Activated naive CD4-positive, alpha-beta T cell treated with anti-CD3 and anti-CD28 coated beads, Interleukin-2, amount 50 U/mL, for 72 hours (primary cell): ENCODE results near the gene HYAL3. TPM values are rescaled to one million over a fixed set of nuclear protein-coding genes. Genes with fewer than 3 reads are reported as not detected.

Experiments
- ATAC-seq, 2 donors: fragments of 150-1000 bp; cut with Tn5 transposase; 2 replicates each; pipeline ENCODE4 v1.10.0; 2021; ENCODE audit warnings: mild to moderate bottlenecking in 2 of 2, moderate library complexity in 2 of 2
- DNase-seq, 2 donors: peaks; one replicate each; pipeline ENCODE4 v3.0.0; 2021 to 2022; ENCODE audit warnings: low spot score in 2 of 2
- H3K27ac Mint-ChIP-seq, 2 donors: one replicate each; pipeline ENCODE4 v1.8.0; 2022; ENCODE audit warnings: mild to moderate bottlenecking in 2 of 2, mixed read lengths in 2 of 2
- H3K36me3 Mint-ChIP-seq, 2 donors: one replicate each; pipeline ENCODE4 v1.8.0; 2022; ENCODE audit warnings: mixed read lengths in 2 of 2
- H3K9me3 Mint-ChIP-seq, 2 donors: one replicate each; pipeline ENCODE4 v1.8.0; 2022; ENCODE audit warnings: mixed read lengths in 2 of 2
- total RNA-seq, 2 donors: library from RNA; stranded (reverse); gene quantifications; one replicate each; pipeline ENCODE4 v1.2.3, GENCODE V29; 2022

Gene HYAL3
- total RNA-seq, 2 donors from 2014 or later: 4.3 to 6.6 TPM

DNA sequence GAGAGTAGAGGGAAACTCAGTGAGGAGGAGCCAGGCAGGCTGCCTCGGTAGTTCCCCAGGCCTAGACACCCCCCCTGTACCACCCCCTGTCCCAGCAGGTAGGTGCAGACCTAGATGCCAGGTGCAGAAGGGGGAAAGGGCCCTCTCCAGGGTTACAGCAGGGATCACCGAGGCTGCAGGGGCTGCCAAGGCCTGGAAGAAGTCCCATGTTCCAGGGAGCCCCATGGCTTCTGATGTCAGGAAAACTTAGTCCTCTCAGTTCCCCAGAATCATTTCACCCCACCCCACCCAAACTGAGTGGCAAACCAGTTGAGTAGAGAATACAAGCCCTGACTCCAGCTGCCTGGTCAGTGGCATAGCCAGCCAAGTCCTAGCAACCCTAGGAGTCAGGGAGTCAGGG lies 37.7 kb downstream of the HYAL3 start:
- Mint-ChIP-seq H3K36me3 (peaks cover 4 to 11% of the 10 kb centered on the region in 2 donors), H3K27ac (peak overlapping the region in 1 of 2 donors; percentile 70), H3K9me3 (no peaks in the 10 kb centered on the region)
- no peak for ATAC-seq
- no peak for DNase-seq

DNA sequence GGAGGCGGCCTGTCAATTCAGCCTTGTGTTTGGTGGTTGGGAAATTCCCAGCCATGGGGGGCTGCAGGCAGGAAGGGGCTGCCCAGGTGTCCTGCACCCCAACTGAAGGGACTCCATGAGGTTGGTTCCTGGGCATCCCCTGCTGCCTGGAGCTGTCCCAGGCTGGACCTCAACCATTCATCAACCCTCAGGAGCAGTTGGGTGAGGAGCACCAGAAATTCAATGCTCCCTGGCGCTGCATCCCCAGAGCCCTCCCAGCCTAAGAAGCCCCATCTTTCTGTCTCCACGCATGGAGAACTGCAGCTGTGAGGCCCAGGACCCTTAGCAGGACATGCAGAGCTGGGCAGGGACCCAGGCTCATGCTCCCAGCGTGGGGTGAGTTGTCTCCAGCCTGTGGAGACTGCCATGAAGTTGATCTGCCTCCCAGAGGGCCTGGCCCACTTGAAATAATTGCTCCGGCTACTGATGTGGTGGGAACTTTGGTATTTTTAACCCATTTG lies 38.2 kb downstream of the HYAL3 start:
- Mint-ChIP-seq H3K36me3 (peaks cover 4 to 13% of the 10 kb centered on the region in 2 donors), H3K27ac (peak overlapping the region in 1 of 2 donors; percentile 70), H3K9me3 (no peaks in the 10 kb centered on the region)
- DNase-seq: no peak
- no peak for ATAC-seq

DNA sequence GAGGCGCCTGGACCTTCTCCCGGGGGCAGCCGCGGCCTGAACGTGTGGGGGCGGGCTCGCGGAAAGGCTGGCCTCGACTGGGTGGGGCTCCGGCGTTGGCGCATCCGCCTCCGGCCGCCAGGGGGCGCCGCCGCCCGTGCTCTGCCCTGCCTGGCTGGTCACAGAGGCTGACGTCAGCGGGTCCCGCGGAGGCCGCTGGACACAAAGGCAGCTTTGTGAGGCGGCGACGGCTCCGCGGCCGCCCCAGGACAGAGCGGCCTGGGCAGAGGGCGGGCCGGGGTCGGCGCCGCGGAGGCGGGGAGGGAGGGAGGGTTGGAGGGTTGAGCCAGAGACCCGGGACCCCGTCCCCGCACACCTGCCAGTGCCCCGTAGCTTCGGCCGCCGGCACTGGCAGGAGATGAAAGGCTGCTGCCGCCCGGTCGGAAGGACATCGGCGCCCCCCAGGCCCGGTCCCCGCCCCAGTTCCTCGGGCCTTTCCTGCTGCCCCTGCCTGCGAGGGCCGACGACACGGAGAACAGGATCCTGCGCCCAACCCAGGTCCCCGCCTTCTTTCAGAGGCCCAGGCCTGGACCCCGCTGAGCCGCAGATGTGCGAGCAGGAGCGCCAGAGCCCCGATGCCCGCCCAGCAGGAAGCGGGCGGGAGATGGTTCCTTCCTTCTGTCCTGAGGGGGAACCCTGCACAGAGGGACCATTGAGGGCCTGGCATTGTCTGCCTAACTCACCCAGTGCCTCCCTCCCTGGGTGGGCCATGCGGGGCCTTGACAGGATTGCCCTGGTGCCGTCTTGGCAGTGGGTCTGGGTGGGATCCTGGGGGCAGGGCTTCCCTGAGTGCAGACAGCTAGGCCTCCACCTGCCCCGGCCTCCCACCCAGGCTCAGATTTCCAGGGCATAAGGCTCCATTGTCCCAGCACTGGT lies 38.9 kb downstream of the HYAL3 start:
- Mint-ChIP-seq H3K27ac (peak overlapping the region; percentile 36 to 88), H3K36me3 (peaks cover 4 to 13% of the 10 kb centered on the region in 2 donors), H3K9me3 (no peaks in the 10 kb centered on the region)
- peak; percentile 92 to 93 for ATAC-seq
- peak; percentile 92 to 96 for DNase-seq

DNA sequence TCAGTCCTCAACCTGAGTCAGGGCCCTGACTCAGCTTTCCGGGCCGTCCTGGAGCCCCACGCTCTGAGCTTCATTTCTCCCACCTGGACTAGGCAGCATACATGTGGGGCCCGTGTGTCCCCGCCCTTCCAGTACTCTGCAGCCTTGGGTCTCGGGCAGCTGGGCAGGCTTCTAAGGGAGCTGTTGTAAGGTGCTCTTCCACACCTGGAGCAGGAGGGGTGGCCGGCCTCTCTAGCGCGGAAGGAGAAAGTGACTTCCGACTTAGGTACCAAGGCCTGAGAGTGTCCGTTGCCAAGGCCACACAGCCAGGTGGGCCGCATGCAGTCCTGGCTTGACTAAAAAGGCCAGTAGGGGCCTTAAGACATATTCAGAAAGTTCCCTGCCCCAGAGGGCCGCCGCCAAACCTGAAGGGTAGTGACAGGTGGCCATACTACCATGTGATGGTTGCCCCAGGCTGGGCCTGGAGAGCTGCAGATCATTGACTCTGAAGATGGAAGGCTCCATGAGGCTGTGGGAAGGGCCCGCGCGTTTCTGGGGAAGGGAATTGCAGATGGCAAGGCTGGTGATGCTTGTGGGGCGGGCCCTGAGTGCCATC lies 39.7 kb downstream of the HYAL3 start:
- H3K27ac Mint-ChIP-seq: peak overlapping the region; percentile 36 to 88
- no peaks in the 10 kb centered on the region for H3K9me3 Mint-ChIP-seq
- DNase-seq (no peak), ATAC-seq (peak in 1 of 2 donors; percentile 1)
- peaks cover 4 to 13% of the 10 kb centered on the region in 2 donors for H3K36me3 Mint-ChIP-seq

DNA sequence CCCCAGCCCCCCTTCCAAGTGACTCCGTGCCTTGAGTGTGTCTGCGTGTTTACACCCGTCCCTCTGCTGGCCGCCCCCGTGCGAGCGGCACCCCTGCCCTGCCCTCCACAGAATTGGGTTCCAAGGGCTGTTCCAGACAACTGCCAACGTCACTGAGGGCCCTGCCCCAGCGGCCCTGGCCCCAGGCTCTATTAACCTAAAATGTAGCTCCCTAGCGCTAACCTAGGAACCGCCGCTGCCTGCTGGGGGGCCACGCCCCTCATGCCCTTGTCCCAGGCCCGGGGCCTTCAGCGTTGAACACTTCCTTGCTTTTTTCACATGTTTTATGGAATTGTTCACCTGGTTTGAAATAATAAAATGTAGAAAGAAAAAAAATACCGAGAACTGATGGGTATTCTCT lies 40.2 kb downstream of the HYAL3 start:
- Mint-ChIP-seq H3K36me3 (peaks cover 4 to 13% of the 10 kb centered on the region in 2 donors), H3K27ac (no peak overlapping the region), H3K9me3 (no peaks in the 10 kb centered on the region)
- DNase-seq (no peak), ATAC-seq (no peak)

DNA sequence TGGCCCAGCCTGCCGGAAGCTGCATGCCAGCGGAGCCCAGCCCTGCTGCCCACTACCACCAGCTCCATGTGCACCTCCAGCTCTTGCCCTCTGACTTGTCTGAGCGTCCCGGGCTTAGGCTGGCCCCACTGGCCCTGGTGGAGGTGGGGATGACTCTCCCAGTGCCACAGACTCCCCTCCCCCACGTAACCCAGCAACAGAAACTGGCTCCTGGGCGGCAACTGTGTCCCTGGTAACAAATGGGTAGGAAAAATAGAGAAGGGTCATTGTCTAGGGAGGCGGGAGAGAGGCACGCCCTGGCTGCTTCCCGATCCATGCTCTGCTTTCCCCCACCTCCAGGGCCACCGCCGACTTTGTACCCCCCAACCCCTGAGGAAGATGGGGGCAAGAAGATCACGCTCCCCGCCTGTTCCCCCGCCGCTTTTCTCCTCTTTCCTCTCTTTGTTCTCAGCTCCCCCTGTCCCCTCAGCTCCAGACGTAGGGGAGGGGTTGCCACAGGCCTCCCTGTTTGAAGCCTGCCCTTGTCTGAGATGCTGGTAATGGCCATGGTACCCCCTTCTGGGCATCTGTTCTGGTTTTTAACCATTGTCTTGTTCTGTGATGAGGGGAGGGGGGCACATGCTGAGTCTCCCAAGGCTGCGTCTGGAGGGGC lies 41.0 kb downstream of the HYAL3 start:
- H3K9me3 Mint-ChIP-seq: no peaks in the 10 kb centered on the region
- DNase-seq: no peak
- peaks cover 4 to 13% of the 10 kb centered on the region in 2 donors for H3K36me3 Mint-ChIP-seq
- peak overlapping the region in 1 of 2 donors; percentile 84 for H3K27ac Mint-ChIP-seq
- ATAC-seq: no peak

DNA sequence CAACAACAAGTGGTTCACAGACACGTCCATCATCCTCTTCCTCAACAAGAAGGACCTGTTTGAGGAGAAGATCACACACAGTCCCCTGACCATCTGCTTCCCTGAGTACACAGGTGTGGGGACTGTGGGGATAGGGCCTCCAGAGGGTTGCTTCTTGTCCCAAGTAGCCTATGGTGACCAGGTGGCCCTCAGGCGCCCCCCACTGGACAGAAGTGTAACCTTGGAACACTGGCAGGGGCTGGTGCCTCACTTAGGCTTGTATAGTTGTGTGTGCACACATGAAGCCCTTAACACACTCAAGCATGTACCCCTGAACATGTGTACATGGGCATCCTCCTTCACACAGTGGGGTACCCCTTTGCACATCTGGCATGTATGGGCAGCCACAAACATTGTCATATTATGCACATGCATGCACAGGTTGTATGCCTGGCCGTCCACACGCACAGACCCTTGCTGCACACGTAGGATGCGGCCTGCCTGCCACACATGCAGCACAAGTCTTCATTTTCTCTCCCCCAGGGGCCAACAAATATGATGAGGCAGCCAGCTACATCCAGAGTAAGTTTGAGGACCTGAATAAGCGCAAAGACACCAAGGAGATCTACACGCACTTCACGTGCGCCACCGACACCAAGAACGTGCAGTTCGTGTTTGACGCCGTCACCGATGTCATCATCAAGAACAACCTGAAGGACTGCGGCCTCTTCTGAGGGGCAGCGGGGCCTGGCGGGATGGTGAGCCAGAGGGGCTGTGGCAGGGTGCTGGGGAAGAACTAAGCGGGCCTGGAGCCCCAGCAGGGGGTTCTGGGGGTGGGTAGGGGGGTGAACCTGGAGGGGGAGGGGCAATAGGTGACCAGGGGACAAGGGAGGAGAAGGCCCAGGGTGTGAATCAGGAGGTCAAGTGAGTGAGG lies 42.0 kb downstream of the HYAL3 start:
- Mint-ChIP-seq H3K9me3 (no peaks in the 10 kb centered on the region), H3K27ac (peak overlapping the region in 1 of 2 donors; percentile 24), H3K36me3 (peaks cover 4 to 13% of the 10 kb centered on the region in 2 donors)
- ATAC-seq: no peak
- no peak for DNase-seq

DNA sequence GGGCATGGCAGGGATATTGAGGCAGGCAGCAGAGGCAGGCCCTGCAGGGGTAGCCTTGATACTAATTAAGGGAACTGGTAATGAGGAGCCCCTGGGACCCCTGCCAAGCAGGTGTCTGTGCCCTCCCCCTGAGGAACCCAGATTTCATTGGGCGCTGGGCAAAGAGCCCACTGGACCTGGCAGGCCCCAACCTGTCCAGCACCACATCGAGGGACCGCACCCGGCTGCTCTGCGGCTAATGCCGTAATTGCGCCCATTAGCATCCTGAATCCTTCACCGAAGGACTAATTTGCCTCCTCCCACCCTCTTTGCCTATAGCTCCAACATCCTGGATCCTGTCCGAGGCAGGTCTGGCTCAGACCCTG lies 44.0 kb downstream of the HYAL3 start:
- peaks cover 4 to 15% of the 10 kb centered on the region in 2 donors for H3K36me3 Mint-ChIP-seq
- H3K9me3 Mint-ChIP-seq: no peaks in the 10 kb centered on the region
- DNase-seq: no peak
- ATAC-seq: no peak
- no peak overlapping the region for H3K27ac Mint-ChIP-seq

DNA sequence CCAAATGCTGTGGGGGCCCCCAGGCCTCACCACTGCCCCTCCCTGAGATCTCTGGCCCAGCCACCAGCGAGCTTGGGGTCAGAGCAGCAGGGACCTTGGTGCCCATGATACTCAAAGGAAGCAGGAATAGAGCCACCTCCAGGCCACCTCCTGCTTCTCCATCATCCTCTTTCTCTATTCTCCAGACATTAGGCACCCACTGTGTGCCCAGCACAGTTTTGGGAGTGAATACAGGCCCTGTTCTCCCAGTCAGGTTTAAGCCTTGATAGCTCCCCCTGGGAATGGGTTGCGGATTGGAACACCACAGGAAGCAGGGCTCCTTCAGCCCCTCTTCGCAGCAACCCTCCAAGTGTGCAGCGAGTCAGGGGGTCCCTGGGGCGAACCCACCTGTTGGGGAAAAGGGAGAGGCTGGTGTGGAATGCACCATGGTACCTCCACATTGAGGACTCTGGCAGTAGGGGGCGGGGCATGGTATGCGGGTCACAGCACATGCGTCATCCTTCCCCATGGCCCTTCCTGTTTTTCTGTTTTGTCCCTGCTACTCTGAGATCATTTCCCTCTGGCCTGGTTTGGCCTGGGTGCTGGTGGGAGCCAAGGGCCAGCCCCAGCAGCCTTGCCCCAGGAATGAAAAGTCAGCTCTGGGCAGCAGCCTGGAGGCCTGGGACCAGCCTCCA lies 44.5 kb downstream of the HYAL3 start:
- DNase-seq (no peak), ATAC-seq (no peak)
- H3K27ac Mint-ChIP-seq: peak overlapping the region; percentile 58 to 68
- no peaks in the 10 kb centered on the region for H3K9me3 Mint-ChIP-seq
- H3K36me3 Mint-ChIP-seq: peaks cover 4 to 18% of the 10 kb centered on the region in 2 donors

DNA sequence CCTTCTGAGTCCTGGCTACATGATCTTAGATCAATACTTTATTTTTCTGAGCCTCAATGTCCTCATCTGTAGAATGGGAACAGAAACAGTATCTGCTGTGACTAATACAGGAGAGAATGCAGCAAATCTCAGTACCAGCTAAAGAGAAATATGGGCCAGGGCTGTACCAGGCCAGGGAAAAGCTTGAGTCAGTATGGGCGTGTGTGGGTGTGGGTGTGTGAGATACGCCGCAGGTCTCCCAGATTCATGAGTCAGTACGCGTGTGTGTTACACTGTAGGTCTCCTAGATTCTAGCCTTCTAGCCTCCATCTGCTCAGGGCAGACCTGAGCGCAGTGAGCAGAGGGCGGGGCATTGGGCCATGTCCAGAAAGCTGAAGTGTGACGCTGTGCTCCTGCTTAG lies 48.0 kb downstream of the HYAL3 start:
- H3K9me3 Mint-ChIP-seq: no peaks in the 10 kb centered on the region
- no peak for DNase-seq
- peaks cover 0 to 10% of the 10 kb centered on the region in 2 donors for H3K36me3 Mint-ChIP-seq
- ATAC-seq: peak; percentile 29 to 51
- peak overlapping the region; percentile 41 to 52 for H3K27ac Mint-ChIP-seq

DNA sequence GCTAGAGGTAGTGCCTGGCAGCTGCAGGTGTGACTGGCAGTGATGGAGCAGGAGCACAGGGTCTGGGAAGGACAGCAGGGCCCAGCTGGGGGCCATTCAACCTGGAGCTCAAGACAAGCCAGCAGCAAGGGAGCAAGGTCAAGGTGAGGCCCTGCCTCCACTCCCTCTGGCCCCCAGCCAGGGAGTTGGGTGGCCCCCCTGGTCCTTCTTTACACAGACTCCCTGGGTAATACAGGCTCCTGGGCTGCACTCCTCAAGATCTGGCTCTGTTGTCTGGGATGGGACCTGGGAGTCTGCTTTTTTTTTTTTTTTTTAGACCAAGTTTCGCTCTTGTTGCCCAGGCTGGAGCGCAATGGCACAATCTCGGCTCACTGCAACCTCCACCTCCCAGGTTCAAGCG lies 48.7 kb downstream of the HYAL3 start:
- H3K27ac Mint-ChIP-seq: peak overlapping the region; percentile 52 to 57
- no peak for DNase-seq
- H3K36me3 Mint-ChIP-seq: peaks cover 0 to 10% of the 10 kb centered on the region in 2 donors
- no peaks in the 10 kb centered on the region for H3K9me3 Mint-ChIP-seq
- ATAC-seq: no peak

DNA sequence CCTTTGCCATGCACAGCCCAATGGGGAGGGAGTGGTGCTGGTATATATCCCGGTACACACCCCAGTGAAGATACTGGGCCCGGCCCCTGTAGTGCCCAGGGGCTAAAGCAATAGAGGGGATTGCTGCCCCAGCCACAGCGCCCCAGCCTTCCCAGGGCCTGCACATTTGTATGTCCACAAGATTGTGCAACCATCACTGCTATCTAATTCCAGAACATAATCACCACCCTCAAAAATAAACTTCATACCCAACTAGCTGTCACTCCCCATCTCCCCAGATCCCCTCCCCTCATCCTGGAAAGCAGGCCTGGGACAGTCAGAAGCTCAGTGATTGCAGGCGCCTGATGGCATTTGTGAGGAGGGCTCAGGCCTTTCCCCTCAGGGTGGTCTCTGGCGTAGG lies 49.7 kb downstream of the HYAL3 start:
- Mint-ChIP-seq H3K9me3 (no peaks in the 10 kb centered on the region), H3K27ac (peak overlapping the region in 1 of 2 donors; percentile 41), H3K36me3 (peaks cover 0 to 10% of the 10 kb centered on the region in 2 donors)
- DNase-seq: no peak
- ATAC-seq: no peak

DNA sequence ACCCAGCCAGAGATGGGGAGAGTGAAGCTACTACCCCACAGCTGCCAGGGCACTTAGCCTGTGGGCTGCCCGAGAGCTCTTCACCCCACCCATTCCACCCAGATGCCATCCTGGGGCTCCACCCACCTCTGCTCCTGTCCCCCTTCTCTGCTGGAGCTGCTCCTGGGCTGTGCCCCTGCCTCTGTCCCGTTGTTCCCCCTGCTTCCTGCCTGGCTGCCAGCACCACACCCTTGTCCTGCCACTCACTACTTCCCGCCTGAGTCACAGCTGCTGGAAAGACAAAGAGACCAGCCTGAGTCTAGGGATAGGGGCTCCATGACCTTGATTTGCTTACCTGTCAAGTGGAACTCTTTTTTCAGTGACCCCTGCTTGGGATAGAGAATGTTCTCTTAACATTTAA lies 50.8 kb downstream of the HYAL3 start:
- Mint-ChIP-seq H3K27ac (peak overlapping the region; percentile 41 to 97), H3K9me3 (no peaks in the 10 kb centered on the region), H3K36me3 (peaks cover 0 to 10% of the 10 kb centered on the region in 2 donors)
- no peak for DNase-seq
- no peak for ATAC-seq

DNA sequence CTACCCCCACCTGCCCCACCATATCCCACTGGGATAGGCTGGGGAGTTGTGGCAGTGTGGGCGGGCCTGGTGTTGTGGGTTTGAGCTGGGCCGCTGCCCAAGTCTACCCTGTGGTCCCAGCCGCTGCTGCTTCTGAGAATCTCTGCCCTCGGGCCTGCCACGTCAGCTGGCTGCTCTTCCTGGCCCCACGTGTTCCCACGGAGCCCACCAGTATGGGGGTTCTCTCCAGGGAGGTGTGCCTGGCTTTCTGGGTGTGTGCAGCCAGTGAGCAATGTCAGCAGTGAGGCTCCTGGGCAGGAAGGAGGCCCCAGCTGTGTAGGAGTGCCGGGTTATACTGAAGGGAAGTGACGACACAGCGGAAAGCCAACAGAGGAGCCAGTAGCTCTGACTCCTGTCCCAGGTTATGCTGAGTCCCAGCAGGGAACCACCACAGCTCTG lies 52.7 kb downstream of the HYAL3 start:
- ATAC-seq (peak; percentile 83 to 84), DNase-seq (peak; percentile 74 to 89)
- Mint-ChIP-seq H3K9me3 (no peaks in the 10 kb centered on the region), H3K36me3 (peaks cover 0 to 10% of the 10 kb centered on the region in 2 donors), H3K27ac (peak overlapping the region; percentile 90 to 95)

DNA sequence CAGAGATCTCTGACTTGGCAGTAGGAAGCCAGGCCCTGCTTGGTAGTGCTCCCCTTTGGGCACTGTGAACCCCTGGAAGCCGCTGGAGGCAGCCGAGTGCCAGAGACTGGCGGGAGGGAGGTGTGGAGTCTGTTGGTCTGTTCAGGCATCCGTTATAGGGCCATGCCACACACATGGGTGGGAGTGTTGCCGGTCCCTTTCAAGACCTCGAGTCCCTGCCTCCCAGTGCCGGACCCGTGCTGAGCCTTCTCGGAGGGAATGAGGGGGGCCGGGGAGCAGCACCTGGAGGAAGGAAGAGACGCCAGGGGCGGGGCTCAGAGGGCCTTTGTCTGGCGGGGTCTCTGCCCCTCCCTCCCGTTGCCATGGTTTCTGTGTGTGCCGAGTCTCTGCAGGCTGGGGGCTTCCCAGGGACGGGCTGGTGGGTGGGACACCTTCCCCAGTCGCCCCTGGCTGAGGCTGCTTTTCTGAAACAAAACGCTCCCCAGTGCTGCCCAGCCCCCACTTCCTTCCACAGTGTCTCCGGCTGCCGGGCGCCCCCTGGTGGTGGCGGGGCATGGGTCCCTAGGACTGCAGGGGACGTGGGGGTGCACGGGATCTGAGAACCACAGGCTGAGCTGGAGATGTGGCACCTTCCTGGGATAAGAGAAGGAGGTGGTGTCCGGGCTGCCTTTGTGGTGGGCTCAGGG lies 53.2 kb downstream of the HYAL3 start:
- H3K27ac Mint-ChIP-seq: peak overlapping the region; percentile 90 to 95
- peak; percentile 92 to 99 for DNase-seq
- peaks cover 0 to 10% of the 10 kb centered on the region in 2 donors for H3K36me3 Mint-ChIP-seq
- no peaks in the 10 kb centered on the region for H3K9me3 Mint-ChIP-seq
- peak; percentile 70 to 84 for ATAC-seq
